ENCODE measurements around the gene PLXDC1. TPM values are rescaled to one million over a fixed set of nuclear protein-coding genes. Genes with fewer than 3 reads are reported as not detected.

The PLXDC1 gene
- total RNA-seq, 3 donors from 2014 or later = 11.8 to 37.7 (median 23.1) TPM

DNA sequence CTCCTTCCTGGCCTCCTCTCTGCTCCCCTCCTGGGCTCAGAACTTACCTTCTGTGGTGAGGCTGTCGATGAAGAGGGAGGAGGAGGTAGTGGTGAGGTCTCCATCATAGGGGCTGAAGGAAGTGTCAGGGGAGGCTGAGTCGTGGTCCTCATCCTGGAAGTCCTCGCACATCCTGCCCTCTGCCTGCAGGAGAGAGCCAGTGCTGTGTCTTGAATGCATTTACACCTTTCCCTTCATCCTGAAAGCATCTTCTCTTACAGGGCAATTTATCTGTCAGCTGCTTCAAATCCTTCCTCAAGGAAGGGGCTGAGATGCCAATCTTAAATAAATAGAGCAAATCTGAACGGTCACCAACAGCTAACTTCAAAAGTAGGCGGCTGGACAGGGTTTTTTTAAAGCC lies 73.6 kb downstream of the PLXDC1 start:
- DNase-seq (ENCODE audit: low spot score in 2 of 2) = no peak
- no peak for TF ChIP-seq POLR2AphosphoS5 (IDR thresholded peaks at IDR 0.05)
- TF ChIP-seq, protein P1, sequence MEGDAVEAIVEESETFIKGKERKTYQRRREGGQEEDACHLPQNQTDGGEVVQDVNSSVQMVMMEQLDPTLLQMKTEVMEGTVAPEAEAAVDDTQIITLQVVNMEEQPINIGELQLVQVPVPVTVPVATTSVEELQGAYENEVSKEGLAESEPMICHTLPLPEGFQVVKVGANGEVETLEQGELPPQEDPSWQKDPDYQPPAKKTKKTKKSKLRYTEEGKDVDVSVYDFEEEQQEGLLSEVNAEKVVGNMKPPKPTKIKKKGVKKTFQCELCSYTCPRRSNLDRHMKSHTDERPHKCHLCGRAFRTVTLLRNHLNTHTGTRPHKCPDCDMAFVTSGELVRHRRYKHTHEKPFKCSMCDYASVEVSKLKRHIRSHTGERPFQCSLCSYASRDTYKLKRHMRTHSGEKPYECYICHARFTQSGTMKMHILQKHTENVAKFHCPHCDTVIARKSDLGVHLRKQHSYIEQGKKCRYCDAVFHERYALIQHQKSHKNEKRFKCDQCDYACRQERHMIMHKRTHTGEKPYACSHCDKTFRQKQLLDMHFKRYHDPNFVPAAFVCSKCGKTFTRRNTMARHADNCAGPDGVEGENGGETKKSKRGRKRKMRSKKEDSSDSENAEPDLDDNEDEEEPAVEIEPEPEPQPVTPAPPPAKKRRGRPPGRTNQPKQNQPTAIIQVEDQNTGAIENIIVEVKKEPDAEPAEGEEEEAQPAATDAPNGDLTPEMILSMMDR (IDR thresholded peaks at IDR 0.05) = no peak
- no peak for TF ChIP-seq POLR2A (IDR thresholded peaks at IDR 0.05)
- Histone ChIP-seq H3K27me3 (no peaks in the 10 kb centered on the region), H3K36me3 (no peaks in the 10 kb centered on the region), H3K27ac (no peak overlapping the region), H3K9me3 (no peaks in the 10 kb centered on the region), H3K4me1 (no peaks in the 10 kb centered on the region), H3K4me3 (no peak overlapping the region)
- intact Hi-C loops (cut with DNase I; ENCODE audit: low total_unique reads) = no loop called here

DNA sequence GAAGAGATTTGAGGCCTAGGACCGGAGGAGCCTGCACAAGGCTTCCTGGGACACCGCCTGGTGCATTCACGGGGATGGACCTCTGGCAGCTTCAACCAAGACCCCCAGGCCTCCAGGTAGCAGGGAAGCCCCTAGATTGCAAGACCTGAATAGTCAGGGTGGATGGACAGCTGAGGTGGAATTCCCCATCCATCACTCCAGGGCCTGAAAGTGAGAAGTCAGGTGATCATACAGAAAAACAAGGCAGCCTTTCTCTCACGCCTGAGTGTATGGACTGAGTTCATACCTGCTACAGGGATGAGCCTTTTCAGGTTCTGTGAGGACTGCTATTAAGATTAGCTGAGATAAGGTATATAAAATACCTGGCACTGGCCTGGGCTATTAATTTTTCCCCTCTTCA lies 74.2 kb downstream of the PLXDC1 start:
- TF ChIP-seq POLR2A (IDR thresholded peaks at IDR 0.05) (no peak), POLR2AphosphoS5 (IDR thresholded peaks at IDR 0.05) (no peak)
- TF ChIP-seq, protein P1 (IDR thresholded peaks at IDR 0.05) = no peak
- no peak overlapping the region for H3K4me3 ChIP-seq
- H3K36me3 ChIP-seq = no peaks in the 10 kb centered on the region
- no peak for DNase-seq (ENCODE audit: low spot score in 2 of 2)
- no peaks in the 10 kb centered on the region for H3K9me3 ChIP-seq
- H3K4me1 ChIP-seq = no peaks in the 10 kb centered on the region
- no peaks in the 10 kb centered on the region for H3K27me3 ChIP-seq
- intact Hi-C loops (cut with DNase I; ENCODE audit: low total_unique reads) = no loop called here
- no peak overlapping the region for H3K27ac ChIP-seq

DNA sequence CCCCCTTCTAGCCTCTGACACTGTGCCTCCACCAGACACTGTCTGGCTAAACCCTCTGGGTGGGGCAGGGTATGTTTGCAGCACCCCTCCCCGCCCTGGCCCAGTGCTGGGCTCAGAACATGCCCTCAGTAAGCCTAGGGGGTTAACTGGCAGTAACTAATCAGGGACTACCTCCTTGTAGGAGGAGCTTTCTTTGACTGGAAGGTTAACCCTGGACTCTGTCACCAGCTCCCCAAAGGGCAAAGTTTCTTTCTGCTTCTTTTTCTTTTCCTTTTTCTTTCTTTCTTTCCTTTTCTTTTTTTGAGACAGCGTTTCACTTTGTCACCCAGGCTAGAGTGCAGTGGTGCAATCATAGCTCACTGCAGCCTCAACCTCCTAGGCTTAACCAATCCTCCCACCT lies 76.8 kb downstream of the PLXDC1 start:
- Histone ChIP-seq H3K27ac (no peak overlapping the region), H3K4me3 (no peak overlapping the region), H3K27me3 (no peaks in the 10 kb centered on the region), H3K9me3 (no peaks in the 10 kb centered on the region), H3K36me3 (no peaks in the 10 kb centered on the region), H3K4me1 (no peaks in the 10 kb centered on the region)
- intact Hi-C loops (cut with DNase I; ENCODE audit: low total_unique reads) = no loop called here
- no peak for DNase-seq (ENCODE audit: low spot score in 2 of 2)
- no peak for TF ChIP-seq POLR2A (IDR thresholded peaks at IDR 0.05)
- TF ChIP-seq, protein P1 (IDR thresholded peaks at IDR 0.05) = no peak
- no peak for TF ChIP-seq POLR2AphosphoS5 (IDR thresholded peaks at IDR 0.05)

DNA sequence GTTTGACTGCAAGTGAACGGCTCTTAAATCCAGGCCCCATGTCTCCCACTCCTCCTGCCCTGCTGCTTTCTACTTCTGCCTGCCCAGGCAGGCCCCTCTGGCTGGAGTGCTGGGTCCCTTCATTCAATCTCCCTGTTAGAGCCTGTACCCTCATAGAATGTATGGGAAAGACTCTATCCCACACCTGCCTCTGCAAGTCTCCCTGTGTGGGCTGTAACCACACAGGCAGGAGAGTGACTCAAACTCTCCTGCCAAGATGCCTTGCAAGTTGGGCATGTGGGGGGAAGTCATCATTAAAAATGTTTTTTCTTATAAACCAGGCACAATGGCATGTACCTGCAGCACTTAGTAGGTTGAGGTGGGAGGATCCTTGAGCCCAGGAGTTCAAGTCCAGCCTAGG lies 77.5 kb downstream of the PLXDC1 start:
- H3K27ac ChIP-seq = no peak overlapping the region
- no peaks in the 10 kb centered on the region for H3K36me3 ChIP-seq
- no peaks in the 10 kb centered on the region for H3K9me3 ChIP-seq
- intact Hi-C loops (cut with DNase I; ENCODE audit: low total_unique reads) = no loop called here
- no peak for DNase-seq (ENCODE audit: low spot score in 2 of 2)
- TF ChIP-seq, protein P1 (IDR thresholded peaks at IDR 0.05) = no peak
- no peak for TF ChIP-seq POLR2A (IDR thresholded peaks at IDR 0.05)
- no peak for TF ChIP-seq POLR2AphosphoS5 (IDR thresholded peaks at IDR 0.05)
- H3K4me1 ChIP-seq = no peaks in the 10 kb centered on the region
- no peaks in the 10 kb centered on the region for H3K27me3 ChIP-seq
- H3K4me3 ChIP-seq = no peak overlapping the region

DNA sequence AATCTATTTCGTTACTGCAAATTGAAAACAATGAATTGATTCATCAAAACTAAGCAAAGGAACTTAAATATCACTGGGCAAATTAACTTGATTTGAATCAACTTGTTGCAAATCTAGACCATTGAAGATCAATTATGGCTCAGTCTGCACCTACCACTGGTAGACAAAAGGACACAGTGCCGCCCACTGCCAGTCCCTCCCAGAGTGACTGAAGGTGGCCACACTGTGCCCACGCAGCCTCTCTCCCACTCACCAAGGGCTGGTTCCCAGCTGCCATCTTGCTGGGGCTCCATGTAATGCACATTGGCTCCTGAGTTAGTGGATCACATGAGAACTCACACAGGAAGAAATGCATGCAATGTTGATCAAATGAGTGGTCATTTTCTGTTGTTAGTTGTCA lies 78.1 kb downstream of the PLXDC1 start:
- TF ChIP-seq, protein P1 (IDR thresholded peaks at IDR 0.05) = no peak
- no peak for TF ChIP-seq POLR2A (IDR thresholded peaks at IDR 0.05)
- TF ChIP-seq POLR2AphosphoS5 (IDR thresholded peaks at IDR 0.05) = no peak
- no peak overlapping the region for H3K4me3 ChIP-seq
- intact Hi-C loops (cut with DNase I; ENCODE audit: low total_unique reads) = no loop called here

More for the DNA sequence above, 78.1 kb downstream of the PLXDC1 start:
- H3K27me3 ChIP-seq = no peaks in the 10 kb centered on the region
- no peaks in the 10 kb centered on the region for H3K4me1 ChIP-seq
- H3K36me3 ChIP-seq = no peaks in the 10 kb centered on the region
- no peak for DNase-seq (ENCODE audit: low spot score in 2 of 2)
- no peaks in the 10 kb centered on the region for H3K9me3 ChIP-seq
- H3K27ac ChIP-seq = no peak overlapping the region
